RWPE1 (cell line): Measurements from ENCODE around the gene PTK7.

ENCODE experiments used
- CTCF ChIA-PET: fragments of 350-600 bp; sonication (Branson Sonifier 250); formaldehyde crosslinking; extraction: SDS; loops from one replicate; lab custom pipeline; 2021; lab: Yijun Ruan, JAX
- POLR2A ChIA-PET: fragments of 400-600 bp; formaldehyde crosslinking; extraction: SDS; loops from one replicate; lab custom pipeline; 2020; ENCODE audit warnings: antibody characterized with exemption; ENCODE audit not compliant: low non-redundant PET; lab: Yijun Ruan, JAX
- DNase-seq: peaks from one replicate; pipeline ENCODE4 v3.0.0; 2012; ENCODE audit warnings: low spot score
- H3K27ac ChIP-seq: fragments of 450-650 bp; 2 replicates; pipeline ENCODE4 v1.5.1; 2017
- TF ChIP-seq, protein P1 (sequence below): fragments of 450-650 bp; conservative IDR thresholded peaks from 2 replicates; pipeline ENCODE4 v1.5.1; 2017; ENCODE audit warnings: low read depth, mild to moderate bottlenecking

The PTK7 gene

DNA sequence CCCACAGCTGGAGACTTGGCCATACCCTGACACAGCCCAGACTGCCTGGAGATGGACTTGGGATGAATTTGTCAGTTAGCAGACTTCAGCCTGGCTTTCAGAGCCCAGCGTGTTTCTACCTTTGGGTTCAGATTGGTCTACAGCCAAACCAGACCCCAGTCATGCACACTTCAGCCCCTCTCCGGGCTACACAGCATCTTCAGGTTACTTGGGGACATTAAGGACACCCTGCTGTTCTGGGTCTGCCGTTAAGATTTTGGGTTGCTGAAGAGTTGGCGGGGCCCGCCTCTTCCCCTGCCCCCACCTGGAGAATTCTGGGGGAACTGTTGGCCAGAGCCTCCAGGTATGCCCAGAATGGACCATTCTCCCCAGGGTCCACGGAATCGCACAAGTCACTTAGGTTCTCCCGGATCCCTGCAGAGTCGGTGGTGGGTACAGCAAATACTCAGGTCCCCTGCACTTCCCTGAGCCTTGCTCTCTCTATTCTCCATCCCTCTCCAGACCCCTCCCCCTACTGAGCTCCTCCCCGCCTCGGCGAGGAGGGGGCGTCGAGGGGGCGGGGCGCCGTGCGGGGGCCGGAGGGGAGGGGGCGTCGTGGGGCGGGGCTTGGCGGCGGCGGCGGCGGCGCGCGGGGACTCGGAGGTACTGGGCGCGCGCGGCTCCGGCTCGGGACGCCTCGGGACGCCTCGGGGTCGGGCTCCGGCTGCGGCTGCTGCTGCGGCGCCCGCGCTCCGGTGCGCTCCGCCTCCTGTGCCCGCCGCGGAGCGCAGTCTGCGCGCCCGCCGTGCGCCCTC lies at the start of gene PTK7:
Gene PTK7, plus strand, starts transcription at position 645 of the 794 bp plus-strand sequence. CDS start 175 bp downstream, outside the sequence.
- ChIA-PET CTCF (interaction anchor here (0.6 to 2.6 kb wide), 5 partner anchors 40 to 374 kb away, joined by 3 to 14 read pairs (median 4); no protein-coding TSS in a partner anchor), POLR2A (interaction anchor here (0.5 to 1.1 kb wide), 3 partner anchors 15 to 654 kb away, joined by 3 to 5 read pairs (median 3); partner anchors contain the start of genes KLC4 and MRPL2)
- peak within 1 kb of the TSS; percentile 83 for H3K27ac ChIP-seq
- no peak for DNase-seq
- TF ChIP-seq, protein P1, sequence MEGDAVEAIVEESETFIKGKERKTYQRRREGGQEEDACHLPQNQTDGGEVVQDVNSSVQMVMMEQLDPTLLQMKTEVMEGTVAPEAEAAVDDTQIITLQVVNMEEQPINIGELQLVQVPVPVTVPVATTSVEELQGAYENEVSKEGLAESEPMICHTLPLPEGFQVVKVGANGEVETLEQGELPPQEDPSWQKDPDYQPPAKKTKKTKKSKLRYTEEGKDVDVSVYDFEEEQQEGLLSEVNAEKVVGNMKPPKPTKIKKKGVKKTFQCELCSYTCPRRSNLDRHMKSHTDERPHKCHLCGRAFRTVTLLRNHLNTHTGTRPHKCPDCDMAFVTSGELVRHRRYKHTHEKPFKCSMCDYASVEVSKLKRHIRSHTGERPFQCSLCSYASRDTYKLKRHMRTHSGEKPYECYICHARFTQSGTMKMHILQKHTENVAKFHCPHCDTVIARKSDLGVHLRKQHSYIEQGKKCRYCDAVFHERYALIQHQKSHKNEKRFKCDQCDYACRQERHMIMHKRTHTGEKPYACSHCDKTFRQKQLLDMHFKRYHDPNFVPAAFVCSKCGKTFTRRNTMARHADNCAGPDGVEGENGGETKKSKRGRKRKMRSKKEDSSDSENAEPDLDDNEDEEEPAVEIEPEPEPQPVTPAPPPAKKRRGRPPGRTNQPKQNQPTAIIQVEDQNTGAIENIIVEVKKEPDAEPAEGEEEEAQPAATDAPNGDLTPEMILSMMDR = no peak

GRCh38 chr6:43026365-43026764 lies 49.7 kb upstream of the PTK7 start:
- ChIA-PET CTCF (no interaction called here), POLR2A (no interaction called here)

DNA sequence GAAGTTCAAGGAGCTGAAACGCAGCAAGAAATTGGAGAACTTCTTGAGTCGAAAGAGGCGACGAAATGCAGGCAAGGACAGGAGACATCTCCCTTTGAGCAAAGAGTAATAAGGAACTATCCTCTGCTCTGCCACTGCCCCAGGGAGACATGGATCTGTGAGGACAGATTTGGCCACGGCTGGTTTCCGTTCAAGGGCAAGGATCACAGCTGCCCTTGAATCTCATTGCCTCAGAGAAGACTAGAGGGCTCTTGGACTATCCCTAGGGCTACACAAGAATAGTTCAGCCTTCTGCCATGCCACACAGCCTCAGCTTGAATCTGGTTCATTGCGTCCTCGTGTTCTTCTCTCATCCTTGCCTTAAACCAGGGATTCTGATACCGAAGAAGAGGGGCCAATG lies 47.0 kb upstream of the PTK7 start:
- ChIA-PET POLR2A (interaction anchor here (0.6 kb wide), 1 partner anchor 8 kb away, joined by 3 read pairs; the partner anchor contains the start of gene RRP36), CTCF (no interaction called here)
- peak overlapping the region; percentile 16 for H3K27ac ChIP-seq
- no peak for DNase-seq
- TF ChIP-seq, protein P1 = no peak

More at GRCh38 chr6:43026365-43026764, 49.7 kb upstream of the PTK7 start:
- no peak overlapping the region for H3K27ac ChIP-seq
- TF ChIP-seq, protein P1 = no peak
- DNase-seq = no peak

GRCh38 chr6:43032326-43032725 lies 43.8 kb upstream of the PTK7 start:
- DNase-seq = no peak
- CTCF ChIA-PET = interaction anchor here (0.6 kb wide), 1 partner anchor 97 kb away, joined by 3 read pairs; no protein-coding TSS in a partner anchor
- TF ChIP-seq, protein P1 = no peak
- POLR2A ChIA-PET = interaction anchor here (0.5 to 0.6 kb wide), 2 partner anchors 492 to 580 kb away, joined by 3 to 5 read pairs; no protein-coding TSS in a partner anchor
- peak overlapping the region; percentile 18 for H3K27ac ChIP-seq

DNA sequence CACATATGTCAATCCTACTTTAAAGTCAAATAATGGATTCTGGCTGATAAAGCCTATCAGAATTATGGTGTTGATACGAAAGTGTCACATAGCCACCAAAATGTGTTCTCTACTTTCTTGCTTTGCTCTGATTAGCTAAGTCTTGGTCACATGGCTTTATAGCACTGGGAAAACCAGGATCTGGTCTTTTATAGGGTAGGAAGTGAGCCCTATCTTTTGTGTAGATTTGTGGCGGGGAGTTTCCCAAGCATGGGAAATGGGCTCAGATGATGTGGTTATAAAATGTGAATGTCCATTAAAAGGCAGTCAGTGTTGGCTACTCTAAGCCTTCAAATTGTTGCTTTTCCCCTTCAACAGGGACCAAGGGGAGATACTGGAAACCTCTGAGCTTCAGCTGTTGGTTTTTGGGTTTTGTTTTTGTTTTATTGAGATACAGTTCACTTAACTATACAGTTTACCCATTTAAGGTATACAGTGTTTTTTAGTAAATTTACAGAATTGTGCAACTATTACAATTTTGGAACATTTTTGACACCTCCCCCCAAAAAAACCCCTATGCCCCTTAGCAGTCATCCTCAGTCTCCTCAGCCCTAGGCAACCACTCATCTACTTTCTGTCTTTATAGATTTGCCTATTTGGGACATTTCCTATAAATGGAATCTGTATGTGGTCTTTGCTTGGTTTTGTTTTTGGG lies 42.5 kb upstream of the PTK7 start:
- ChIA-PET POLR2A (no interaction called here), CTCF (no interaction called here)
- no peak for DNase-seq
- H3K27ac ChIP-seq = no peak overlapping the region
- TF ChIP-seq, protein P1 = no peak

GRCh38 chr6:43034190-43034525 lies 42.0 kb upstream of the PTK7 start:
- no peak for DNase-seq
- TF ChIP-seq, protein P1 = no peak
- ChIA-PET POLR2A (no interaction called here), CTCF (interaction anchor here (0.6 kb wide), 1 partner anchor 413 kb away, joined by 3 read pairs; no protein-coding TSS in a partner anchor)
- H3K27ac ChIP-seq = peak overlapping the region; percentile 48
